ENCODE data around the gene DENND4B. TPM values are rescaled to one million over a fixed set of nuclear protein-coding genes. Genes with fewer than 3 reads are reported as not detected.

DENND4B gene
- total RNA-seq, 1 experiment from 2014 or later, result 66.6 TPM

- ChIA-PET CTCF (no interaction called here), POLR2A (ENCODE audit: low non-redundant PET) (interaction anchor here (0.6 to 1.0 kb wide), 2 partner anchors 22 to 209 kb away, joined by 3 to 6 read pairs; partner anchors contain the start of gene RAB13)
- TF ChIP-seq EZH2 (IDR thresholded peaks at IDR 0.05; ENCODE audit: borderline replicate concordance, low read depth, low read length, poor library complexity, severe bottlenecking) (no peak), CTCF (conservative IDR thresholded peaks at IDR 0.05; ENCODE audit: low read depth, low read length) (no peak)
- Histone ChIP-seq H3K36me3 (ENCODE audit: insufficient read depth, low read length, poor library complexity, severe bottlenecking) (peaks cover 13% of the 10 kb centered on the region), H3K27ac (ENCODE audit: low read depth, low read length, poor library complexity, severe bottlenecking) (peak overlapping the region; percentile 74), H3K4me3 (ENCODE audit: low read depth, low read length, poor library complexity, severe bottlenecking) (peak overlapping the region; percentile 77), H3K27me3 (replicated peaks; ENCODE audit: insufficient read depth, low read depth, low read length, poor library complexity) (no peaks in the 10 kb centered on the region), H3K4me1 (ENCODE audit: insufficient read depth, low read length, poor library complexity, severe bottlenecking) (peaks cover 25% of the 10 kb centered on the region), H3K9me3 (ENCODE audit: low read depth, low read length, poor library complexity, severe bottlenecking) (no peaks in the 10 kb centered on the region)
- BruUV-seq (replicated peaks), result TSS peak; percentile 33
- intact Hi-C loops (cut with micrococcal nuclease; ENCODE audit: unreplicated experiment), result loop anchor here (5.0 kb wide), 1 partner anchor 292 kb away; the partner anchor contains the start of gene ILF2
- DNase-seq (ENCODE audit: low spot score), result no peak
These were observed 17.4 kb upstream of the DENND4B start for GRCh38 chr1:153963850-153964331.

- TF ChIP-seq CTCF (conservative IDR thresholded peaks at IDR 0.05; ENCODE audit: low read depth, low read length) (no peak), EZH2 (IDR thresholded peaks at IDR 0.05; ENCODE audit: borderline replicate concordance, low read depth, low read length, poor library complexity, severe bottlenecking) (no peak)
- no TSS peak for BruUV-seq (replicated peaks)
- CTCF ChIA-PET, result interaction anchor here (1.6 kb wide), 1 partner anchor 17 kb away, joined by 3 read pairs; the partner anchor contains the start of gene DENND4B
- Histone ChIP-seq H3K9me3 (ENCODE audit: low read depth, low read length, poor library complexity, severe bottlenecking) (no peaks in the 10 kb centered on the region), H3K27ac (ENCODE audit: low read depth, low read length, poor library complexity, severe bottlenecking) (peak within 1 kb of the TSS; percentile 74), H3K36me3 (ENCODE audit: insufficient read depth, low read length, poor library complexity, severe bottlenecking) (peaks cover 13% of the 10 kb centered on the region), H3K4me1 (ENCODE audit: insufficient read depth, low read length, poor library complexity, severe bottlenecking) (peaks cover 20% of the 10 kb centered on the region), H3K4me3 (ENCODE audit: low read depth, low read length, poor library complexity, severe bottlenecking) (peak within 1 kb of the TSS; percentile 77), H3K27me3 (replicated peaks; ENCODE audit: insufficient read depth, low read depth, low read length, poor library complexity) (no peaks in the 10 kb centered on the region)
- intact Hi-C loops (cut with micrococcal nuclease; ENCODE audit: unreplicated experiment), result loop anchor here (5.0 kb wide), 1 partner anchor 291 kb away; the partner anchor contains the start of gene ILF2
- POLR2A ChIA-PET (ENCODE audit: low non-redundant PET), result interaction anchor here (0.6 to 1.0 kb wide), 3 partner anchors 22 to 209 kb away, joined by 3 to 6 read pairs (median 3); partner anchors contain the start of gene RAB13
- peak; percentile 99 for DNase-seq (ENCODE audit: low spot score)
These were observed 16.7 kb upstream of the DENND4B start, which contains the start of gene SLC39A1 for GRCh38 chr1:153963030-153963849. Gene SLC39A1 (minus strand): TSS chr1:153963537. CDS start chr1:153962715, 822 bp downstream.

GRCh38 chr1:153962088-153963029 is 15.8 kb upstream of the DENND4B start:
- H3K4me3 ChIP-seq (ENCODE audit: low read depth, low read length, poor library complexity, severe bottlenecking), result peak overlapping the region; percentile 77
- intact Hi-C loops (cut with micrococcal nuclease; ENCODE audit: unreplicated experiment), result loop anchor here (5.0 kb wide), 1 partner anchor 290 kb away; the partner anchor contains the start of gene ILF2
- no TSS peak for BruUV-seq (replicated peaks)
- peaks cover 20% of the 10 kb centered on the region for H3K4me1 ChIP-seq (ENCODE audit: insufficient read depth, low read length, poor library complexity, severe bottlenecking)
- H3K36me3 ChIP-seq (ENCODE audit: insufficient read depth, low read length, poor library complexity, severe bottlenecking), result peaks cover 13% of the 10 kb centered on the region
- H3K9me3 ChIP-seq (ENCODE audit: low read depth, low read length, poor library complexity, severe bottlenecking), result no peaks in the 10 kb centered on the region
- ChIA-PET POLR2A (ENCODE audit: low non-redundant PET) (interaction anchor here (0.7 to 1.0 kb wide), 2 partner anchors 14 to 28 kb away, joined by 3 read pairs; no protein-coding TSS in a partner anchor), CTCF (interaction anchor here (1.6 kb wide), 1 partner anchor 16 kb away, joined by 3 read pairs; the partner anchor contains the start of gene DENND4B)
- no peak for DNase-seq (ENCODE audit: low spot score)
- no peaks in the 10 kb centered on the region for H3K27me3 ChIP-seq (replicated peaks; ENCODE audit: insufficient read depth, low read depth, low read length, poor library complexity)
- TF ChIP-seq CTCF (conservative IDR thresholded peaks at IDR 0.05; ENCODE audit: low read depth, low read length), result no peak
- no peak for TF ChIP-seq EZH2 (IDR thresholded peaks at IDR 0.05; ENCODE audit: borderline replicate concordance, low read depth, low read length, poor library complexity, severe bottlenecking)
- H3K27ac ChIP-seq (ENCODE audit: low read depth, low read length, poor library complexity, severe bottlenecking), result peak overlapping the region; percentile 74

Data from A673 (cell line).